Measurements from ENCODE around the gene OR52I2. TPM values are rescaled to one million over a fixed set of nuclear protein-coding genes. Genes with fewer than 3 reads are reported as not detected.

The OR52I2 gene
- total RNA-seq, 1 donor from 2014 or later, result not detected

Other genes with a start within 250 kb of the OR52I2 start
- gene OR52B4, start 213.4 kb upstream of the OR52I2 start, total RNA-seq, result not detected
- 5.9 TPM for gene TRIM21, start 188.0 kb upstream of the OR52I2 start, total RNA-seq
- not detected for gene OR52K2, start 132.4 kb upstream of the OR52I2 start, total RNA-seq
- not detected for gene OR52K1, start 99.1 kb upstream of the OR52I2 start, total RNA-seq
- not detected for gene OR52M1, start 36.6 kb upstream of the OR52I2 start, total RNA-seq
- gene OR52I1, start 12.3 kb downstream of the OR52I2 start, total RNA-seq, result not detected
- gene TRIM68, start 26.5 kb downstream of the OR52I2 start, total RNA-seq, result 7.8 TPM
- gene OR51D1, start 55.7 kb downstream of the OR52I2 start, total RNA-seq, result not detected
- gene OR51E1, start 62.2 kb downstream of the OR52I2 start, total RNA-seq, result 1.00 TPM
- not detected for gene OR51E2, start 116.1 kb downstream of the OR52I2 start, total RNA-seq
- gene MMP26, start 123.0 kb downstream of the OR52I2 start, total RNA-seq, result not detected
- gene OR51F1, start 188.2 kb downstream of the OR52I2 start, total RNA-seq, result not detected
- gene OR52R1, start 222.6 kb downstream of the OR52I2 start, total RNA-seq, result not detected
- not detected for gene OR51F2, start 239.6 kb downstream of the OR52I2 start, total RNA-seq